B cell (primary cell): Measurements from ENCODE around the gene HOXA9. TPM values are rescaled to one million over a fixed set of nuclear protein-coding genes. Genes with fewer than 3 reads are reported as not detected.
A peak's percentile ranks its signal among the peaks of the same experiment; 100 is the strongest.

Source experiments
- ATAC-seq: fragments of 200-7000 bp; cut with Tn5 transposase; one replicate; pipeline ENCODE4 v1.10.0; 2021; ENCODE audit warnings: low read depth, mild to moderate bottlenecking, moderate number of reproducible peaks, moderate library complexity
- CTCF ChIA-PET: fragments of 350-600 bp; sonication (Branson Sonifier 250); formaldehyde crosslinking; loops from one replicate; lab custom pipeline; 2021; ENCODE audit warnings: antibody characterized with exemption, inconsistent platforms; lab: Charles Lee
- POLR2A ChIA-PET: fragments of 350-600 bp; sonication (Branson Sonifier 250); formaldehyde crosslinking; loops from one replicate; lab custom pipeline; 2021; ENCODE audit warnings: antibody characterized with exemption; lab: Charles Lee
- DNase-seq: peaks from one replicate; pipeline ENCODE4 v3.0.0; 2013
- H2AFZ ChIP-seq: 2 replicates; pipeline ENCODE4 v1.6.1; 2012; ENCODE audit warnings: mild to moderate bottlenecking, low read depth, low read length; ENCODE audit not compliant: insufficient read depth, poor library complexity, severe bottlenecking
- H3K27ac ChIP-seq, 2 donors: 1 replicate in 1 of 2; 2 replicates in 1 of 2; pipeline ENCODE4 v1.5.1; 2012 to 2013; ENCODE audit warnings: low read length in 2 of 2, mild to moderate bottlenecking in 2 of 2, moderate library complexity in 1 of 2
- H3K27me3 ChIP-seq, 4 experiments: fragments of 200-600 bp in 1 of 4; sonication (generic) in 1 of 4; replicated peaks in 1 of 4; 1 replicate in 2 of 4; 2 replicates in 2 of 4; pipeline versions ENCODE4 v1.6.1 to v1.7.0; 2013 to 2016; ENCODE audit warnings: low read length in 3 of 4, mild to moderate bottlenecking in 2 of 4, mixed read lengths in 1 of 4, moderate library complexity in 1 of 4; ENCODE audit not compliant: insufficient read depth in 4 of 4, control insufficient read depth in 3 of 4; ENCODE audit errors: control extremely low read depth in 1 of 4
- H3K36me3 ChIP-seq, 2 experiments: replicated peaks in 1 of 2; 1 replicate in 1 of 2; 2 replicates in 1 of 2; pipeline versions ENCODE4 v1.6.1 to v1.7.1; 2013; ENCODE audit warnings: low read length in 1 of 2; ENCODE audit not compliant: insufficient read depth in 2 of 2, control insufficient read depth in 1 of 2; ENCODE audit errors: control extremely low read depth in 1 of 2, extremely low read depth in 1 of 2
- H3K4me1 ChIP-seq, 2 donors: fragments of 200-600 bp in 1 of 2; sonication (generic) in 1 of 2; 1 replicate in 1 of 2; 2 replicates in 1 of 2; pipeline versions ENCODE4 v1.5.1 to v1.6.1; 2013 to 2017; ENCODE audit warnings: low read length in 2 of 2; ENCODE audit not compliant: control insufficient read depth in 2 of 2, insufficient read depth in 2 of 2
- H3K4me2 ChIP-seq: replicated peaks from 2 replicates; pipeline ENCODE3; 2012; ENCODE audit warnings: mild to moderate bottlenecking, low read depth, low read length; ENCODE audit not compliant: poor library complexity, severe bottlenecking
- H3K4me3 ChIP-seq, 5 experiments: fragments of 200-600 bp in 1 of 5; sonication (generic) in 1 of 5; 1 replicate in 3 of 5; 2 replicates in 2 of 5; pipeline versions ENCODE4 v1.5.1 to v1.7.0; 2011 to 2016; ENCODE audit warnings: low read length in 4 of 5, mild to moderate bottlenecking in 4 of 5, low read depth in 2 of 5, control low read depth in 1 of 5, moderate library complexity in 1 of 5; ENCODE audit not compliant: insufficient read depth in 1 of 5; ENCODE audit errors: control extremely low read depth in 1 of 5, extremely low read depth in 1 of 5
- H3K79me2 ChIP-seq: fragments of 200-600 bp; sonication (generic); one replicate; pipeline ENCODE4 v1.6.0; 2016; ENCODE audit warnings: low read length; ENCODE audit not compliant: control insufficient read depth, insufficient read depth
- H3K9ac ChIP-seq: fragments of 200-600 bp; sonication (generic); 2 replicates; pipeline ENCODE4 v1.6.1; 2017; ENCODE audit warnings: mild to moderate bottlenecking, low read length, moderate library complexity
- H3K9me3 ChIP-seq, 3 donors: one replicate each; pipeline versions ENCODE4 v1.6.1 to v1.7.1; 2013; ENCODE audit warnings: low read length in 2 of 3; ENCODE audit not compliant: control insufficient read depth in 2 of 3, insufficient read depth in 1 of 3; ENCODE audit errors: control extremely low read depth in 1 of 3
- H4K20me1 ChIP-seq: 2 replicates; pipeline ENCODE4 v1.6.0; 2012; ENCODE audit warnings: mild to moderate bottlenecking, low read length; ENCODE audit not compliant: insufficient read depth, control insufficient read depth, poor library complexity, severe bottlenecking
- H3K27ac Mint-ChIP-seq: one replicate; pipeline ENCODE4 v1.8.0; 2021; ENCODE audit warnings: mixed read lengths
- H3K27me3 Mint-ChIP-seq: one replicate; pipeline ENCODE4 v1.8.0; 2021; ENCODE audit warnings: mixed read lengths
- H3K4me1 Mint-ChIP-seq: one replicate; pipeline ENCODE4 v1.8.0; 2021; ENCODE audit warnings: mixed read lengths
- H3K4me3 Mint-ChIP-seq: one replicate; pipeline ENCODE4 v1.8.0; 2021; ENCODE audit warnings: mixed read lengths
- H3K9me3 Mint-ChIP-seq: one replicate; pipeline ENCODE4 v1.8.0; 2022; ENCODE audit warnings: mixed read lengths; ENCODE audit not compliant: insufficient read depth
- EZH2 ChIP-seq: IDR thresholded peaks from 2 replicates; pipeline ENCODE4 v1.6.1; 2012; ENCODE audit warnings: borderline replicate concordance, low read depth, mild to moderate bottlenecking, moderate library complexity, low read length; ENCODE audit not compliant: insufficient read depth, poor library complexity, severe bottlenecking
- WGBS: methylation state at CpG from one replicate; pipeline ENCODE4 v1.1.5; 2013; ENCODE audit warnings: missing lambda C conversion rate; ENCODE audit not compliant: insufficient coverage; 5-methylcytosine and 5-hydroxymethylcytosine counted together
- intact Hi-C: fragments of 100-400 bp; cut with micrococcal nuclease; formaldehyde crosslinking; loops from one replicate; pipeline ENCODE4 v1.10.0; 2022
- polyA plus RNA-seq: library from polyadenylated mRNA; depleted of rRNA; stranded (reverse); fragments of >200 nt; gene quantifications from 2 replicates; pipeline ENCODE4 v1.2.3, GENCODE V29; 2012
- total RNA-seq, 2 donors: library from RNA; stranded (reverse); fragments of 120-200 nt in 1 of 2; gene quantifications; 1 replicate in 1 of 2; 2 replicates in 1 of 2; pipeline versions ENCODE4 v1.2.3 to v1.2.4, GENCODE V29; 2013 to 2022
- TF ChIP-seq, protein P1 (sequence below): fragments of 200-600 bp; IDR thresholded peaks from one replicate; pipeline ENCODE4 v1.8.0; 2022; ENCODE audit warnings: antibody characterized with exemption, mild to moderate bottlenecking

The HOXA9 gene
- total and polyA plus RNA-seq, 2 donors (not counting 1 experiment from before 2014, with no cell fraction given), result 0.07 TPM; not detected in 1

DNA sequence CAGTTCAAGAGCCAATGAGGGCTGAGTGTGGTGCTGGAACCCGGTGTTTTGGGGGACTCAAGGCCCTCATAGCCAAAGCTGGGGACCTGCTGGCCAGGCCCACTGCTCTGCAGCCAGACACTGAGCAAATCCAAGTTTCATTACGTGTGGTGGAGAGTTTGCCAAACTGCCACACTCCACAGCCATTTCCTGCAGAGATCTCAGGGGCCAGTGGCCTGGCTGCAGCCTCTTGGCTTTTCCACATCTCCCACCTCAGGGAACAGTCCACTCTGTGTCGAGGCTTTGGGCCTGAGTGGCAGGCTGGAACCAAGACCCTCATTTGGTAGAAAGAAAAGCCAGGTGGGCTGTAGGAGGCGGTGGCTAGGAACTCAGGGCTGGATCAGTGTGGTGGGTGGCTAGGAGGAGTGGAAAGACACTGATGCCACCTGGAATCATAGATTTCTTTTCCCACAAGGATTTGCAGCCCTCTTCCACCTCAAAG is 16.5 kb upstream of the HOXA9 start:
- Mint-ChIP-seq H3K4me3 (no peak overlapping the region), H3K27me3 (peaks cover 66% of the 10 kb centered on the region), H3K27ac (peak overlapping the region; percentile 46), H3K4me1 (peaks cover 28% of the 10 kb centered on the region), H3K9me3 (no peaks in the 10 kb centered on the region)
- DNase-seq (no peak), ATAC-seq (no peak)
- Histone ChIP-seq H3K4me3 (no peak overlapping the region), H3K27me3 (peaks cover 0 to 94% (median 79%) of the 10 kb centered on the region in 4 experiments), H4K20me1 (no peaks in the 10 kb centered on the region), H3K27ac (no peak overlapping the region), H3K9ac (no peak overlapping the region), H3K4me2 (no peak overlapping the region), H2AFZ (no peak overlapping the region), H3K4me1 (peaks cover 36 to 52% of the 10 kb centered on the region in 2 donors), H3K36me3 (no peaks in the 10 kb centered on the region), H3K9me3 (peaks cover 0 to 58% (median 3%) of the 10 kb centered on the region in 3 donors), H3K79me2 (no peaks in the 10 kb centered on the region)
- no peak for TF ChIP-seq EZH2
- TF ChIP-seq, protein P1, sequence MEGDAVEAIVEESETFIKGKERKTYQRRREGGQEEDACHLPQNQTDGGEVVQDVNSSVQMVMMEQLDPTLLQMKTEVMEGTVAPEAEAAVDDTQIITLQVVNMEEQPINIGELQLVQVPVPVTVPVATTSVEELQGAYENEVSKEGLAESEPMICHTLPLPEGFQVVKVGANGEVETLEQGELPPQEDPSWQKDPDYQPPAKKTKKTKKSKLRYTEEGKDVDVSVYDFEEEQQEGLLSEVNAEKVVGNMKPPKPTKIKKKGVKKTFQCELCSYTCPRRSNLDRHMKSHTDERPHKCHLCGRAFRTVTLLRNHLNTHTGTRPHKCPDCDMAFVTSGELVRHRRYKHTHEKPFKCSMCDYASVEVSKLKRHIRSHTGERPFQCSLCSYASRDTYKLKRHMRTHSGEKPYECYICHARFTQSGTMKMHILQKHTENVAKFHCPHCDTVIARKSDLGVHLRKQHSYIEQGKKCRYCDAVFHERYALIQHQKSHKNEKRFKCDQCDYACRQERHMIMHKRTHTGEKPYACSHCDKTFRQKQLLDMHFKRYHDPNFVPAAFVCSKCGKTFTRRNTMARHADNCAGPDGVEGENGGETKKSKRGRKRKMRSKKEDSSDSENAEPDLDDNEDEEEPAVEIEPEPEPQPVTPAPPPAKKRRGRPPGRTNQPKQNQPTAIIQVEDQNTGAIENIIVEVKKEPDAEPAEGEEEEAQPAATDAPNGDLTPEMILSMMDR, result no peak
- intact Hi-C loops, result no loop called here
- ChIA-PET CTCF (interaction anchor here (1.1 to 1.8 kb wide), 3 partner anchors 9 to 1289 kb away, joined by 3 to 5 read pairs (median 3); no protein-coding TSS in a partner anchor), POLR2A (no interaction called here)
- WGBS, result 80% methylated on average over 2 of the region's 4 CpGs
